Esophagus squamous epithelium (tissue), 5 donors: ENCODE results near the gene HDGFL2. TPM values are rescaled to one million over a fixed set of nuclear protein-coding genes. Genes with fewer than 3 reads are reported as not detected.

Experiments
- DNase-seq: peaks from one replicate; lab custom pipeline; 2025; lab: John Stamatoyannopoulos, UW
- H3K27ac ChIP-seq, 4 donors: fragments of 200-600 bp; sonication (generic); one replicate each; pipeline ENCODE4 v1.5.1; 2016 to 2019; ENCODE audit warnings: mild to moderate bottlenecking in 1 of 4
- H3K27me3 ChIP-seq, 4 donors: fragments of 200-600 bp; sonication (generic); 1 replicate in 3 of 4; 2 replicates in 1 of 4; pipeline versions ENCODE4 v1.5.1 to v1.6.0; 2017 to 2021; ENCODE audit warnings: antibody characterized with exemption in 1 of 4
- H3K36me3 ChIP-seq, 3 donors: fragments of 200-600 bp; sonication (generic); one replicate each; pipeline ENCODE4 v1.5.1; 2016 to 2019
- H3K4me1 ChIP-seq, 3 donors: fragments of 200-600 bp; sonication (generic); one replicate each; pipeline ENCODE4 v1.5.1; 2017 to 2019
- H3K4me3 ChIP-seq, 4 donors: fragments of 200-600 bp; sonication (generic); 1 replicate in 3 of 4; 2 replicates in 1 of 4; pipeline ENCODE4 v1.5.1; 2016 to 2019; ENCODE audit warnings: mild to moderate bottlenecking in 2 of 4, moderate library complexity in 1 of 4
- H3K9me3 ChIP-seq, 3 donors: fragments of 200-600 bp; sonication (generic); one replicate each; pipeline ENCODE4 v1.5.1; 2016 to 2019
- POLR2A ChIP-seq, 4 donors: fragments of 450-650 bp; IDR thresholded peaks; one replicate each; pipeline ENCODE4 v1.6.1; 2017; ENCODE audit warnings: antibody characterized with exemption in 4 of 4, mild to moderate bottlenecking in 4 of 4, moderate library complexity in 3 of 4
- WGBS, 2 donors: methylation state at CpG; one replicate each; pipeline ENCODE4 v1.1.5; 2018; 5-methylcytosine and 5-hydroxymethylcytosine counted together
- intact Hi-C: fragments of 100-400 bp; cut with DNase I; formaldehyde crosslinking; loops from one replicate; pipeline ENCODE4 v1.15.0; 2022
- total RNA-seq, 4 donors: library from RNA; depleted of rRNA; stranded (reverse); fragments of >200 nt; gene quantifications; one replicate each; pipeline ENCODE4 v1.1.0, GENCODE V29; 2016
- TF ChIP-seq, protein P1 (sequence below), 6 experiments: fragments of 450-650 bp in 4 of 6; fragments of 200-600 bp in 2 of 6; sonication (generic) in 2 of 6; IDR thresholded peaks; one replicate each; pipeline ENCODE4 v1.5.1; 2016 to 2019; ENCODE audit warnings: antibody characterized with exemption in 6 of 6, mild to moderate bottlenecking in 4 of 6, moderate library complexity in 4 of 6
- donor health status: DM: yes; HTN: yes; CAD: no.

HDGFL2 gene
- total RNA-seq, 4 donors from 2014 or later = 18.4 to 28.8 (median 20.5) TPM

GRCh38 chr19:4491446-4491845 lies 19.3 kb downstream of the HDGFL2 start:
- Histone ChIP-seq H3K27ac (no peak overlapping the region), H3K27me3 (no peaks in the 10 kb centered on the region), H3K36me3 (peaks cover 22 to 92% (median 32%) of the 10 kb centered on the region in 3 donors), H3K4me3 (no peak overlapping the region), H3K4me1 (no peaks in the 10 kb centered on the region), H3K9me3 (no peaks in the 10 kb centered on the region)
- WGBS, 2 donors = 80 to 96% methylated on average over 4 to 5 of the region's 21 CpGs
- intact Hi-C loops = no loop called here
- no peak for DNase-seq
- no peak for TF ChIP-seq POLR2A (IDR thresholded peaks at IDR 0.05)
- TF ChIP-seq, protein P1, sequence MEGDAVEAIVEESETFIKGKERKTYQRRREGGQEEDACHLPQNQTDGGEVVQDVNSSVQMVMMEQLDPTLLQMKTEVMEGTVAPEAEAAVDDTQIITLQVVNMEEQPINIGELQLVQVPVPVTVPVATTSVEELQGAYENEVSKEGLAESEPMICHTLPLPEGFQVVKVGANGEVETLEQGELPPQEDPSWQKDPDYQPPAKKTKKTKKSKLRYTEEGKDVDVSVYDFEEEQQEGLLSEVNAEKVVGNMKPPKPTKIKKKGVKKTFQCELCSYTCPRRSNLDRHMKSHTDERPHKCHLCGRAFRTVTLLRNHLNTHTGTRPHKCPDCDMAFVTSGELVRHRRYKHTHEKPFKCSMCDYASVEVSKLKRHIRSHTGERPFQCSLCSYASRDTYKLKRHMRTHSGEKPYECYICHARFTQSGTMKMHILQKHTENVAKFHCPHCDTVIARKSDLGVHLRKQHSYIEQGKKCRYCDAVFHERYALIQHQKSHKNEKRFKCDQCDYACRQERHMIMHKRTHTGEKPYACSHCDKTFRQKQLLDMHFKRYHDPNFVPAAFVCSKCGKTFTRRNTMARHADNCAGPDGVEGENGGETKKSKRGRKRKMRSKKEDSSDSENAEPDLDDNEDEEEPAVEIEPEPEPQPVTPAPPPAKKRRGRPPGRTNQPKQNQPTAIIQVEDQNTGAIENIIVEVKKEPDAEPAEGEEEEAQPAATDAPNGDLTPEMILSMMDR (IDR thresholded peaks at IDR 0.05) = no peak

- H3K36me3 ChIP-seq = peaks cover 22 to 92% (median 33%) of the 10 kb centered on the region in 3 donors
- TF ChIP-seq POLR2A (IDR thresholded peaks at IDR 0.05) = no peak
- TF ChIP-seq, protein P1 (IDR thresholded peaks at IDR 0.05) = no peak
- intact Hi-C loops = no loop called here
- H3K4me3 ChIP-seq = no peak overlapping the region
- DNase-seq = no peak
- H3K4me1 ChIP-seq = no peaks in the 10 kb centered on the region
- H3K9me3 ChIP-seq = no peaks in the 10 kb centered on the region
- H3K27ac ChIP-seq = no peak overlapping the region
- H3K27me3 ChIP-seq = no peaks in the 10 kb centered on the region
- WGBS, 2 donors = 100% methylated on average over 2 to 3 of the region's 3 CpGs
These were observed 20.4 kb downstream of the HDGFL2 start for GRCh38 chr19:4492337-4493103.

GRCh38 chr19:4493104-4493928 lies 21.2 kb downstream of the HDGFL2 start:
- no peaks in the 10 kb centered on the region for H3K27me3 ChIP-seq
- no peak overlapping the region for H3K27ac ChIP-seq
- H3K4me3 ChIP-seq = no peak overlapping the region
- no peak for DNase-seq
- WGBS, 2 donors = 86 to 93% methylated on average over 3 to 8 of the region's 41 CpGs
- H3K9me3 ChIP-seq = no peaks in the 10 kb centered on the region
- intact Hi-C loops = no loop called here
- H3K4me1 ChIP-seq = no peaks in the 10 kb centered on the region
- TF ChIP-seq, protein P1 (IDR thresholded peaks at IDR 0.05) = no peak
- no peak for TF ChIP-seq POLR2A (IDR thresholded peaks at IDR 0.05)
- H3K36me3 ChIP-seq = peaks cover 28 to 92% (median 39%) of the 10 kb centered on the region in 3 donors

DNA sequence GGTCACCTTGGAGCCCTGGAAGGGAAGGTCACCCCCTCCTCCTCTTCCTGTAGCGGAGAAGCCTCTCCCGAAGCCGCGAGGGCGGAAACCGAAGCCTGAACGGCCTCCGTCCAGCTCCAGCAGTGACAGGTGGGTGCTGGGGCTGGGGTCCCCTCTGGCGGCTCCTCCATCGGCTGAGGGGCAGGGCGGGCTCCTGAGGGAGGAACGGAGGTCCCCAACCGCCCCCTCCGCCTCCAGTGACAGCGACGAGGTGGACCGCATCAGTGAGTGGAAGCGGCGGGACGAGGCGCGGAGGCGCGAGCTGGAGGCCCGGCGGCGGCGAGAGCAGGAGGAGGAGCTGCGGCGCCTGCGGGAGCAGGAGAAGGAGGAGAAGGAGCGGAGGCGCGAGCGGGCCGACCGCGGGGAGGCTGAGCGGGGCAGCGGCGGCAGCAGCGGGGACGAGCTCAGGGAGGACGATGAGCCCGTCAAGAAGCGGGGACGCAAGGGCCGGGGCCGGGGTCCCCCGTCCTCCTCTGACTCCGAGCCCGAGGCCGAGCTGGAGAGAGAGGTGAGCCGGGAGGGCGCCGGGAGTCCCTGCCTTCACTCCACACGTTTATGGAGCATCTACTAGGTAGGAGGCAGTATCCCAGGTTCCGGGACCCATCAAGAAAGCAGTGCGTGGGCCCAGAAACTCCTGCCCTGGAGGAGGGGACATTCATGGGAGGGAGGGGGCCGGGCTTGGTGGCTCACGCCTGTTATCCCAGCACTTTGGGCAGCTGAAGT lies 22.0 kb downstream of the HDGFL2 start:
- TF ChIP-seq POLR2A (IDR thresholded peaks at IDR 0.05) = no peak
- TF ChIP-seq, protein P1 (IDR thresholded peaks at IDR 0.05) = no peak
- H3K27me3 ChIP-seq = no peaks in the 10 kb centered on the region
- WGBS, 2 donors = 83 to 96% methylated on average over 1 to 35 of the region's 61 CpGs
- peaks cover 35 to 92% (median 43%) of the 10 kb centered on the region in 3 donors for H3K36me3 ChIP-seq
- intact Hi-C loops = no loop called here
- no peak overlapping the region for H3K27ac ChIP-seq
- no peaks in the 10 kb centered on the region for H3K4me1 ChIP-seq
- no peaks in the 10 kb centered on the region for H3K9me3 ChIP-seq
- no peak overlapping the region for H3K4me3 ChIP-seq
- no peak for DNase-seq
